GM23338 (cell line): ENCODE measurements around the gene VMP1.
"Not testable (repeated sequence)": the region's sequence is repeated elsewhere in the genome, so short reads cannot be mapped to it uniquely, and the experiment has no call there.

Source experiments
- CREB1 ChIP-seq: fragments of 250-450 bp; sonication (Bioruptor Pico); IDR thresholded peaks from 2 replicates; pipeline ENCODE4 v1.5.0; 2020; ENCODE audit warnings: low read depth, mild to moderate bottlenecking, moderate library complexity
- EZH2 ChIP-seq: fragments of 200-600 bp; sonication (generic); IDR thresholded peaks from one replicate; pipeline ENCODE4 v1.8.0; 2017; ENCODE audit warnings: antibody characterized with exemption, mild to moderate bottlenecking, low read depth; ENCODE audit not compliant: unreplicated experiment
- EZH2phosphoT487 ChIP-seq: fragments of 200-600 bp; sonication (generic); IDR thresholded peaks from one replicate; pipeline ENCODE4 v1.8.1; 2018; ENCODE audit warnings: antibody characterized with exemption; ENCODE audit not compliant: unreplicated experiment
- JUNB ChIP-seq: IDR thresholded peaks from one replicate; pipeline ENCODE4 v1.6.1; 2016; ENCODE audit warnings: antibody characterized with exemption; ENCODE audit not compliant: unreplicated experiment
- POLR2AphosphoS5 ChIP-seq: IDR thresholded peaks from 2 replicates; pipeline ENCODE4 v1.6.1; 2016; ENCODE audit warnings: antibody characterized with exemption, low read depth
- STAT1 ChIP-seq: IDR thresholded peaks from one replicate; pipeline ENCODE4 v1.6.1; 2016; ENCODE audit warnings: antibody characterized with exemption; ENCODE audit not compliant: unreplicated experiment
- ZNF114 ChIP-seq: fragments of 250-450 bp; sonication (Bioruptor Pico); IDR thresholded peaks from 2 replicates; pipeline ENCODE4 v1.5.0; 2020; ENCODE audit warnings: mild to moderate bottlenecking, moderate library complexity
- TF ChIP-seq, protein P1 (sequence below): IDR thresholded peaks from one replicate; pipeline ENCODE4 v1.6.1; 2018; ENCODE audit warnings: antibody characterized with exemption; ENCODE audit not compliant: unreplicated experiment
- TF ChIP-seq, protein P2 (sequence below), 2 experiments: fragments of 200-600 bp in 1 of 2; sonication (generic) in 1 of 2; conservative IDR thresholded peaks; 2 replicates each; pipeline versions ENCODE4 v1.5.1 to v1.6.1; 2016 to 2017; ENCODE audit warnings: antibody characterized with exemption in 2 of 2, low read depth in 2 of 2, mild to moderate bottlenecking in 2 of 2, moderate library complexity in 1 of 2
- TF ChIP-seq, protein P3 (sequence below): fragments of 250-450 bp; sonication (Bioruptor Pico); IDR thresholded peaks from 2 replicates; pipeline ENCODE4 v1.5.0; 2020; ENCODE audit warnings: mild to moderate bottlenecking, moderate library complexity

GRCh38 chr17:59850311-59850710, 142.9 kb downstream of the VMP1 start:
- TF ChIP-seq, protein P1, sequence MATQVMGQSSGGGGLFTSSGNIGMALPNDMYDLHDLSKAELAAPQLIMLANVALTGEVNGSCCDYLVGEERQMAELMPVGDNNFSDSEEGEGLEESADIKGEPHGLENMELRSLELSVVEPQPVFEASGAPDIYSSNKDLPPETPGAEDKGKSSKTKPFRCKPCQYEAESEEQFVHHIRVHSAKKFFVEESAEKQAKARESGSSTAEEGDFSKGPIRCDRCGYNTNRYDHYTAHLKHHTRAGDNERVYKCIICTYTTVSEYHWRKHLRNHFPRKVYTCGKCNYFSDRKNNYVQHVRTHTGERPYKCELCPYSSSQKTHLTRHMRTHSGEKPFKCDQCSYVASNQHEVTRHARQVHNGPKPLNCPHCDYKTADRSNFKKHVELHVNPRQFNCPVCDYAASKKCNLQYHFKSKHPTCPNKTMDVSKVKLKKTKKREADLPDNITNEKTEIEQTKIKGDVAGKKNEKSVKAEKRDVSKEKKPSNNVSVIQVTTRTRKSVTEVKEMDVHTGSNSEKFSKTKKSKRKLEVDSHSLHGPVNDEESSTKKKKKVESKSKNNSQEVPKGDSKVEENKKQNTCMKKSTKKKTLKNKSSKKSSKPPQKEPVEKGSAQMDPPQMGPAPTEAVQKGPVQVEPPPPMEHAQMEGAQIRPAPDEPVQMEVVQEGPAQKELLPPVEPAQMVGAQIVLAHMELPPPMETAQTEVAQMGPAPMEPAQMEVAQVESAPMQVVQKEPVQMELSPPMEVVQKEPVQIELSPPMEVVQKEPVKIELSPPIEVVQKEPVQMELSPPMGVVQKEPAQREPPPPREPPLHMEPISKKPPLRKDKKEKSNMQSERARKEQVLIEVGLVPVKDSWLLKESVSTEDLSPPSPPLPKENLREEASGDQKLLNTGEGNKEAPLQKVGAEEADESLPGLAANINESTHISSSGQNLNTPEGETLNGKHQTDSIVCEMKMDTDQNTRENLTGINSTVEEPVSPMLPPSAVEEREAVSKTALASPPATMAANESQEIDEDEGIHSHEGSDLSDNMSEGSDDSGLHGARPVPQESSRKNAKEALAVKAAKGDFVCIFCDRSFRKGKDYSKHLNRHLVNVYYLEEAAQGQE, result not testable (repeated sequence)
- TF ChIP-seq, protein P2, sequence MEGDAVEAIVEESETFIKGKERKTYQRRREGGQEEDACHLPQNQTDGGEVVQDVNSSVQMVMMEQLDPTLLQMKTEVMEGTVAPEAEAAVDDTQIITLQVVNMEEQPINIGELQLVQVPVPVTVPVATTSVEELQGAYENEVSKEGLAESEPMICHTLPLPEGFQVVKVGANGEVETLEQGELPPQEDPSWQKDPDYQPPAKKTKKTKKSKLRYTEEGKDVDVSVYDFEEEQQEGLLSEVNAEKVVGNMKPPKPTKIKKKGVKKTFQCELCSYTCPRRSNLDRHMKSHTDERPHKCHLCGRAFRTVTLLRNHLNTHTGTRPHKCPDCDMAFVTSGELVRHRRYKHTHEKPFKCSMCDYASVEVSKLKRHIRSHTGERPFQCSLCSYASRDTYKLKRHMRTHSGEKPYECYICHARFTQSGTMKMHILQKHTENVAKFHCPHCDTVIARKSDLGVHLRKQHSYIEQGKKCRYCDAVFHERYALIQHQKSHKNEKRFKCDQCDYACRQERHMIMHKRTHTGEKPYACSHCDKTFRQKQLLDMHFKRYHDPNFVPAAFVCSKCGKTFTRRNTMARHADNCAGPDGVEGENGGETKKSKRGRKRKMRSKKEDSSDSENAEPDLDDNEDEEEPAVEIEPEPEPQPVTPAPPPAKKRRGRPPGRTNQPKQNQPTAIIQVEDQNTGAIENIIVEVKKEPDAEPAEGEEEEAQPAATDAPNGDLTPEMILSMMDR (conservative IDR thresholded peaks at IDR 0.05; ENCODE audit: low read depth in 2 of 2), result not testable (repeated sequence)
- not testable (repeated sequence) for TF ChIP-seq CREB1, EZH2phosphoT487, STAT1, POLR2AphosphoS5, ZNF114, EZH2, JUNB
- TF ChIP-seq, protein P3, sequence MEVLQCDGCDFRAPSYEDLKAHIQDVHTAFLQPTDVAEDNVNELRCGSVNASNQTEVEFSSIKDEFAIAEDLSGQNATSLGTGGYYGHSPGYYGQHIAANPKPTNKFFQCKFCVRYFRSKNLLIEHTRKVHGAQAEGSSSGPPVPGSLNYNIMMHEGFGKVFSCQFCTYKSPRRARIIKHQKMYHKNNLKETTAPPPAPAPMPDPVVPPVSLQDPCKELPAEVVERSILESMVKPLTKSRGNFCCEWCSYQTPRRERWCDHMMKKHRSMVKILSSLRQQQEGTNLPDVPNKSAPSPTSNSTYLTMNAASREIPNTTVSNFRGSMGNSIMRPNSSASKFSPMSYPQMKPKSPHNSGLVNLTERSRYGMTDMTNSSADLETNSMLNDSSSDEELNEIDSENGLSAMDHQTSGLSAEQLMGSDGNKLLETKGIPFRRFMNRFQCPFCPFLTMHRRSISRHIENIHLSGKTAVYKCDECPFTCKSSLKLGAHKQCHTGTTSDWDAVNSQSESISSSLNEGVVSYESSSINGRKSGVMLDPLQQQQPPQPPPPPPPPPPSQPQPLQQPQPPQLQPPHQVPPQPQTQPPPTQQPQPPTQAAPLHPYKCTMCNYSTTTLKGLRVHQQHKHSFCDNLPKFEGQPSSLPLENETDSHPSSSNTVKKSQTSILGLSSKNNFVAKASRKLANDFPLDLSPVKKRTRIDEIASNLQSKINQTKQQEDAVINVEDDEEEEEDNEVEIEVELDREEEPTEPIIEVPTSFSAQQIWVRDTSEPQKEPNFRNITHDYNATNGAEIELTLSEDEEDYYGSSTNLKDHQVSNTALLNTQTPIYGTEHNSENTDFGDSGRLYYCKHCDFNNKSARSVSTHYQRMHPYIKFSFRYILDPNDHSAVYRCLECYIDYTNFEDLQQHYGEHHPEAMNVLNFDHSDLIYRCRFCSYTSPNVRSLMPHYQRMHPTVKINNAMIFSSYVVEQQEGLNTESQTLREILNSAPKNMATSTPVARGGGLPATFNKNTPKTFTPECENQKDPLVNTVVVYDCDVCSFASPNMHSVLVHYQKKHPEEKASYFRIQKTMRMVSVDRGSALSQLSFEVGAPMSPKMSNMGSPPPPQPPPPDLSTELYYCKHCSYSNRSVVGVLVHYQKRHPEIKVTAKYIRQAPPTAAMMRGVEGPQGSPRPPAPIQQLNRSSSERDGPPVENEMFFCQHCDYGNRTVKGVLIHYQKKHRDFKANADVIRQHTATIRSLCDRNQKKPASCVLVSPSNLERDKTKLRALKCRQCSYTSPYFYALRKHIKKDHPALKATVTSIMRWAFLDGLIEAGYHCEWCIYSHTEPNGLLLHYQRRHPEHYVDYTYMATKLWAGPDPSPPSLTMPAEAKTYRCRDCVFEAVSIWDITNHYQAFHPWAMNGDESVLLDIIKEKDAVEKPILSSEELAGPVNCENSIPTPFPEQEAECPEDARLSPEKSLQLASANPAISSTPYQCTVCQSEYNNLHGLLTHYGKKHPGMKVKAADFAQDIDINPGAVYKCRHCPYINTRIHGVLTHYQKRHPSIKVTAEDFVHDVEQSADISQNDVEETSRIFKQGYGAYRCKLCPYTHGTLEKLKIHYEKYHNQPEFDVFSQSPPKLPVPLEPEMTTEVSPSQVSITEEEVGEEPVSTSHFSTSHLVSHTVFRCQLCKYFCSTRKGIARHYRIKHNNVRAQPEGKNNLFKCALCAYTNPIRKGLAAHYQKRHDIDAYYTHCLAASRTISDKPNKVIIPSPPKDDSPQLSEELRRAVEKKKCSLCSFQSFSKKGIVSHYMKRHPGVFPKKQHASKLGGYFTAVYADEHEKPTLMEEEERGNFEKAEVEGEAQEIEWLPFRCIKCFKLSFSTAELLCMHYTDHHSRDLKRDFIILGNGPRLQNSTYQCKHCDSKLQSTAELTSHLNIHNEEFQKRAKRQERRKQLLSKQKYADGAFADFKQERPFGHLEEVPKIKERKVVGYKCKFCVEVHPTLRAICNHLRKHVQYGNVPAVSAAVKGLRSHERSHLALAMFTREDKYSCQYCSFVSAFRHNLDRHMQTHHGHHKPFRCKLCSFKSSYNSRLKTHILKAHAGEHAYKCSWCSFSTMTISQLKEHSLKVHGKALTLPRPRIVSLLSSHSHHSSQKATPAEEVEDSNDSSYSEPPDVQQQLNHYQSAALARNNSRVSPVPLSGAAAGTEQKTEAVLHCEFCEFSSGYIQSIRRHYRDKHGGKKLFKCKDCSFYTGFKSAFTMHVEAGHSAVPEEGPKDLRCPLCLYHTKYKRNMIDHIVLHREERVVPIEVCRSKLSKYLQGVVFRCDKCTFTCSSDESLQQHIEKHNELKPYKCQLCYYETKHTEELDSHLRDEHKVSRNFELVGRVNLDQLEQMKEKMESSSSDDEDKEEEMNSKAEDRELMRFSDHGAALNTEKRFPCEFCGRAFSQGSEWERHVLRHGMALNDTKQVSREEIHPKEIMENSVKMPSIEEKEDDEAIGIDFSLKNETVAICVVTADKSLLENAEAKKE (CRISPR knock-in tag), result not testable (repeated sequence)
